ENCODE results near the gene PTPN23. TPM values are rescaled to one million over a fixed set of nuclear protein-coding genes. Genes with fewer than 3 reads are reported as not detected.
A peak's percentile ranks its signal among the peaks of the same experiment; 100 is the strongest.

The PTPN23 gene
- total and polyA plus RNA-seq, 2 of the 13 experiments (the other 11 are each of a cell fraction or from before 2014, with no cell fraction given) = 2.3 to 3.7 TPM

- TF ChIP-seq, protein P1, sequence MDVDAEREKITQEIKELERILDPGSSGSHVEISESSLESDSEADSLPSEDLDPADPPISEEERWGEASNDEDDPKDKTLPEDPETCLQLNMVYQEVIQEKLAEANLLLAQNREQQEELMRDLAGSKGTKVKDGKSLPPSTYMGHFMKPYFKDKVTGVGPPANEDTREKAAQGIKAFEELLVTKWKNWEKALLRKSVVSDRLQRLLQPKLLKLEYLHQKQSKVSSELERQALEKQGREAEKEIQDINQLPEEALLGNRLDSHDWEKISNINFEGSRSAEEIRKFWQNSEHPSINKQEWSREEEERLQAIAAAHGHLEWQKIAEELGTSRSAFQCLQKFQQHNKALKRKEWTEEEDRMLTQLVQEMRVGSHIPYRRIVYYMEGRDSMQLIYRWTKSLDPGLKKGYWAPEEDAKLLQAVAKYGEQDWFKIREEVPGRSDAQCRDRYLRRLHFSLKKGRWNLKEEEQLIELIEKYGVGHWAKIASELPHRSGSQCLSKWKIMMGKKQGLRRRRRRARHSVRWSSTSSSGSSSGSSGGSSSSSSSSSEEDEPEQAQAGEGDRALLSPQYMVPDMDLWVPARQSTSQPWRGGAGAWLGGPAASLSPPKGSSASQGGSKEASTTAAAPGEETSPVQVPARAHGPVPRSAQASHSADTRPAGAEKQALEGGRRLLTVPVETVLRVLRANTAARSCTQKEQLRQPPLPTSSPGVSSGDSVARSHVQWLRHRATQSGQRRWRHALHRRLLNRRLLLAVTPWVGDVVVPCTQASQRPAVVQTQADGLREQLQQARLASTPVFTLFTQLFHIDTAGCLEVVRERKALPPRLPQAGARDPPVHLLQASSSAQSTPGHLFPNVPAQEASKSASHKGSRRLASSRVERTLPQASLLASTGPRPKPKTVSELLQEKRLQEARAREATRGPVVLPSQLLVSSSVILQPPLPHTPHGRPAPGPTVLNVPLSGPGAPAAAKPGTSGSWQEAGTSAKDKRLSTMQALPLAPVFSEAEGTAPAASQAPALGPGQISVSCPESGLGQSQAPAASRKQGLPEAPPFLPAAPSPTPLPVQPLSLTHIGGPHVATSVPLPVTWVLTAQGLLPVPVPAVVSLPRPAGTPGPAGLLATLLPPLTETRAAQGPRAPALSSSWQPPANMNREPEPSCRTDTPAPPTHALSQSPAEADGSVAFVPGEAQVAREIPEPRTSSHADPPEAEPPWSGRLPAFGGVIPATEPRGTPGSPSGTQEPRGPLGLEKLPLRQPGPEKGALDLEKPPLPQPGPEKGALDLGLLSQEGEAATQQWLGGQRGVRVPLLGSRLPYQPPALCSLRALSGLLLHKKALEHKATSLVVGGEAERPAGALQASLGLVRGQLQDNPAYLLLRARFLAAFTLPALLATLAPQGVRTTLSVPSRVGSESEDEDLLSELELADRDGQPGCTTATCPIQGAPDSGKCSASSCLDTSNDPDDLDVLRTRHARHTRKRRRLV (CRISPR knock-in tag; IDR thresholded peaks at IDR 0.05) = no peak
- TF ChIP-seq IKZF4 (CRISPR knock-in tag; IDR thresholded peaks at IDR 0.05; ENCODE audit: borderline replicate concordance, low read depth, not compliant biosample characterization) = no peak
- 0 out of 2 replicates have a peak, but pooled peaks have one; percentile 11 for TF ChIP-seq POLR2G (IDR thresholded peaks at IDR 0.05; ENCODE audit: low read depth, low read length)
- TF ChIP-seq ZNF432 (CRISPR knock-in tag; IDR thresholded peaks at IDR 0.05; ENCODE audit: borderline replicate concordance) = no peak
- TF ChIP-seq ZNF775 (CRISPR knock-in tag; IDR thresholded peaks at IDR 0.05; ENCODE audit: borderline replicate concordance) = no peak
- no peak for TF ChIP-seq KLF16 (CRISPR knock-in tag; IDR thresholded peaks at IDR 0.05)
- TF ChIP-seq ZFP36 (IDR thresholded peaks at IDR 0.05; ENCODE audit: borderline replicate concordance, low read depth, low read length, partially characterized antibody) = no peak
- no peak for TF ChIP-seq ZNF550 (CRISPR knock-in tag; IDR thresholded peaks at IDR 0.05; ENCODE audit: borderline replicate concordance)
- no peak for TF ChIP-seq MAFF (IDR thresholded peaks at IDR 0.05; ENCODE audit: low read depth, low read length)
- no peak for TF ChIP-seq TSC22D2 (CRISPR knock-in tag; IDR thresholded peaks at IDR 0.05; ENCODE audit: borderline replicate concordance)
- no peak for TF ChIP-seq FIP1L1 (IDR thresholded peaks at IDR 0.05; ENCODE audit: borderline replicate concordance, insufficient read depth, low read depth, low read length)
- TF ChIP-seq IRF2 (CRISPR knock-in tag; IDR thresholded peaks at IDR 0.05) = peak; percentile 59; the same call in 1 of the 2 replicates
- TF ChIP-seq SIN3B (IDR thresholded peaks at IDR 0.05; ENCODE audit: low read length) = no peak
- TF ChIP-seq GABPA (IDR thresholded peaks at IDR 0.05; ENCODE audit: low read depth, low read length) = no peak
- TF ChIP-seq GABPA (CRISPR knock-in tag; IDR thresholded peaks at IDR 0.05; ENCODE audit: low read depth) = peak; percentile 72; the same call in 1 of the 2 replicates
- TF ChIP-seq PAX8 (CRISPR knock-in tag; IDR thresholded peaks at IDR 0.05; ENCODE audit: borderline replicate concordance) = no peak
- TF ChIP-seq PRDM10 (CRISPR knock-in tag; IDR thresholded peaks at IDR 0.05; ENCODE audit: low read depth) = no peak
- no peak for TF ChIP-seq AGO1 (IDR thresholded peaks at IDR 0.05; ENCODE audit: low read depth, low read length, poor library complexity, severe bottlenecking)
- TF ChIP-seq MXD3 (CRISPR knock-in tag; IDR thresholded peaks at IDR 0.05) = no peak
Measured at GRCh38 chr3:47420511-47421484, 40.0 kb downstream of the PTPN23 start (continued).

Data from HepG2 (cell line).